HepG2 (cell line): ENCODE results near the gene SLC50A1. TPM values are rescaled to one million over a fixed set of nuclear protein-coding genes. Genes with fewer than 3 reads are reported as not detected.

Source experiments
- CREB3 ChIP-seq: sonication (generic); formaldehyde crosslinking; IDR thresholded peaks from 2 replicates; pipeline ENCODE4 v1.5.0; 2020; ENCODE audit warnings: missing genetic modification reagents
- GATAD2A ChIP-seq: IDR thresholded peaks from 2 replicates; pipeline ENCODE4 v1.6.1; 2016
- HNF4G ChIP-seq, 2 experiments: sonication (generic) in 1 of 2; formaldehyde crosslinking in 1 of 2; IDR thresholded peaks; 2 replicates each; pipeline versions ENCODE4 v1.4.0 to v1.6.1; 2011 to 2020; ENCODE audit warnings: borderline replicate concordance in 2 of 2, low read depth in 2 of 2, mild to moderate bottlenecking in 2 of 2, low read length in 1 of 2, missing genetic modification reagents in 1 of 2, moderate library complexity in 1 of 2
- HOXA5 ChIP-seq: sonication (generic); formaldehyde crosslinking; IDR thresholded peaks from 2 replicates; pipeline ENCODE4 v1.4.0; 2020; ENCODE audit warnings: missing genetic modification reagents
- NCOA1 ChIP-seq: sonication (generic); formaldehyde crosslinking; IDR thresholded peaks from 2 replicates; pipeline ENCODE4 v1.9.0; 2021; ENCODE audit warnings: missing genetic modification reagents
- NONO ChIP-seq, 2 experiments: fragments of 450-650 bp in 1 of 2; sonication (generic) in 1 of 2; formaldehyde crosslinking in 1 of 2; IDR thresholded peaks in 1 of 2; conservative IDR thresholded peaks in 1 of 2; 2 replicates each; pipeline versions ENCODE4 v1.6.1 to v1.8.0; 2017 to 2022; ENCODE audit warnings: mild to moderate bottlenecking in 1 of 2, missing genetic modification reagents in 1 of 2, moderate library complexity in 1 of 2
- PBX2 ChIP-seq: IDR thresholded peaks from 2 replicates; pipeline ENCODE4 v1.6.1; 2016; ENCODE audit warnings: control low read depth
- PCBP1 ChIP-seq: fragments of 200-400 bp; formaldehyde crosslinking; IDR thresholded peaks from 2 replicates; pipeline ENCODE4 v1.6.1; 2017; ENCODE audit warnings: mild to moderate bottlenecking, low read depth, low read length, borderline replicate concordance
- POLR2AphosphoS5 ChIP-seq: IDR thresholded peaks from 2 replicates; pipeline ENCODE4 v1.6.1; 2012; ENCODE audit warnings: low read depth, low read length
- RXRB ChIP-seq: IDR thresholded peaks from 2 replicates; pipeline ENCODE4 v1.6.1; 2016; ENCODE audit warnings: borderline replicate concordance, missing genetic modification reagents, missing compliant biosample characterization
- SALL1 ChIP-seq: sonication (generic); formaldehyde crosslinking; IDR thresholded peaks from 2 replicates; pipeline ENCODE4 v1.8.0; 2022; ENCODE audit warnings: mild to moderate bottlenecking, missing genetic modification reagents
- SIX4 ChIP-seq: sonication (generic); formaldehyde crosslinking; IDR thresholded peaks from 2 replicates; pipeline ENCODE4 v1.4.0; 2020; ENCODE audit warnings: missing genetic modification reagents
- SUZ12 ChIP-seq: fragments of 150-350 bp; IDR thresholded peaks from 2 replicates; pipeline ENCODE4 v1.6.1; 2014; ENCODE audit warnings: low read depth, low read length
- ZBTB21 ChIP-seq: sonication (generic); formaldehyde crosslinking; IDR thresholded peaks from 2 replicates; pipeline ENCODE4 v1.4.0; 2020; ENCODE audit warnings: missing genetic modification reagents
- ZNF484 ChIP-seq: sonication (generic); formaldehyde crosslinking; IDR thresholded peaks from 2 replicates; pipeline ENCODE4 v1.5.1; 2020; ENCODE audit warnings: mild to moderate bottlenecking, low read depth, missing genetic modification reagents, borderline replicate concordance
- ZNF740 ChIP-seq: sonication (generic); formaldehyde crosslinking; IDR thresholded peaks from 2 replicates; pipeline ENCODE4 v1.4.0; 2020; ENCODE audit warnings: missing genetic modification reagents
- ZNF772 ChIP-seq: sonication (generic); formaldehyde crosslinking; IDR thresholded peaks from 2 replicates; pipeline ENCODE4 v1.5.0; 2020; ENCODE audit warnings: mild to moderate bottlenecking, missing genetic modification reagents
- ZNF784 ChIP-seq: sonication (generic); formaldehyde crosslinking; IDR thresholded peaks from 2 replicates; pipeline ENCODE4 v1.5.1; 2020; ENCODE audit warnings: missing genetic modification reagents, mild to moderate bottlenecking, borderline replicate concordance
- polyA plus RNA-seq, 8 experiments: library from polyadenylated mRNA; depleted of rRNA in 3 of 8; stranded (reverse) in 7 of 8; unstranded in 1 of 8; fragments of >200 nt; fragmentation: Illumina TruSeq in 4 of 8; extraction: Trizol in 4 of 8; gene quantifications; 2 replicates each; pipeline versions ENCODE4 v1.2.1 to v1.2.3, GENCODE V29; 2011 to 2016; ENCODE audit warnings: low read depth in 4 of 8, missing spikeins in 1 of 8, mixed read lengths in 1 of 8; ENCODE audit not compliant: insufficient read depth in 1 of 8
- total RNA-seq, 5 experiments: library from RNA; depleted of rRNA; stranded (reverse); fragments of >200 nt; fragmentation: Illumina TruSeq; extraction: Trizol; gene quantifications; 2 replicates each; pipeline ENCODE4 v1.2.3, GENCODE V29; 2016; ENCODE audit warnings: low read depth in 1 of 5
- TF ChIP-seq, protein P1 (sequence below): sonication (generic); formaldehyde crosslinking; IDR thresholded peaks from 2 replicates; pipeline ENCODE4 v1.8.0; 2023; ENCODE audit warnings: mild to moderate bottlenecking, missing genetic modification reagents
- TF ChIP-seq, protein P2 (sequence below): sonication (generic); formaldehyde crosslinking; IDR thresholded peaks from 2 replicates; pipeline ENCODE4 v1.4.0; 2020; ENCODE audit warnings: mild to moderate bottlenecking, missing genetic modification reagents
- TF ChIP-seq, protein P3 (sequence below): sonication (generic); formaldehyde crosslinking; IDR thresholded peaks from 2 replicates; pipeline ENCODE4 v1.8.1; 2023; ENCODE audit warnings: mild to moderate bottlenecking, missing genetic modification reagents
- TF ChIP-seq, protein P4 (sequence below): sonication (generic); formaldehyde crosslinking; IDR thresholded peaks from 2 replicates; pipeline ENCODE4 v1.5.0; 2020; ENCODE audit warnings: missing genetic modification reagents

SLC50A1 gene
- total and polyA plus RNA-seq, 2 of the 13 experiments (the other 11 are each of a cell fraction or from before 2014, with no cell fraction given): 22.5 to 46.8 TPM

- TF ChIP-seq, protein P1, sequence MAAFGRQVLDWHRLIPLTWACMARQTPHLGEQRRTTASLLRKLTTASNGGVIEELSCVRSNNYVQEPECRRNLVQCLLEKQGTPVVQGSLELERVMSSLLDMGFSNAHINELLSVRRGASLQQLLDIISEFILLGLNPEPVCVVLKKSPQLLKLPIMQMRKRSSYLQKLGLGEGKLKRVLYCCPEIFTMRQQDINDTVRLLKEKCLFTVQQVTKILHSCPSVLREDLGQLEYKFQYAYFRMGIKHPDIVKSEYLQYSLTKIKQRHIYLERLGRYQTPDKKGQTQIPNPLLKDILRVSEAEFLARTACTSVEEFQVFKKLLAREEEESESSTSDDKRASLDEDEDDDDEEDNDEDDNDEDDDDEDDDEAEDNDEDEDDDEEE: no peak
- TF ChIP-seq SUZ12 (no peak), ZBTB21 (CRISPR knock-in tag) (no peak), SALL1 (peak; percentile 67), ZNF772 (CRISPR knock-in tag) (no peak), ZNF484 (CRISPR knock-in tag) (no peak), RXRB (CRISPR knock-in tag) (peak; percentile 84), GATAD2A (CRISPR knock-in tag) (peak; percentile 44; the same call in 1 of the 2 replicates), ZNF740 (no peak), PBX2 (CRISPR knock-in tag) (no peak), HNF4G (IDR thresholded peaks at IDR 0.05; ENCODE audit: borderline replicate concordance, low read depth, low read length) (peak; percentile 79; the same call in 1 of the 2 replicates), HNF4G (CRISPR knock-in tag; IDR thresholded peaks at IDR 0.05; ENCODE audit: borderline replicate concordance, low read depth) (peak; percentile 78; the same call in 1 of the 2 replicates), NONO (IDR thresholded peaks at IDR 0.05) (no peak), NONO (CRISPR knock-in tag; conservative IDR thresholded peaks at IDR 0.05) (no peak), PCBP1 (no peak), NCOA1 (no peak), HOXA5 (CRISPR knock-in tag) (no peak), SIX4 (no peak), POLR2AphosphoS5 (0 out of 2 replicates have a peak, but pooled peaks have one; percentile 29), ZNF784 (no peak), CREB3 (no peak)
- TF ChIP-seq, protein P2, sequence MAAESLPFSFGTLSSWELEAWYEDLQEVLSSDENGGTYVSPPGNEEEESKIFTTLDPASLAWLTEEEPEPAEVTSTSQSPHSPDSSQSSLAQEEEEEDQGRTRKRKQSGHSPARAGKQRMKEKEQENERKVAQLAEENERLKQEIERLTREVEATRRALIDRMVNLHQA (CRISPR knock-in tag): no peak
- TF ChIP-seq, protein P3, sequence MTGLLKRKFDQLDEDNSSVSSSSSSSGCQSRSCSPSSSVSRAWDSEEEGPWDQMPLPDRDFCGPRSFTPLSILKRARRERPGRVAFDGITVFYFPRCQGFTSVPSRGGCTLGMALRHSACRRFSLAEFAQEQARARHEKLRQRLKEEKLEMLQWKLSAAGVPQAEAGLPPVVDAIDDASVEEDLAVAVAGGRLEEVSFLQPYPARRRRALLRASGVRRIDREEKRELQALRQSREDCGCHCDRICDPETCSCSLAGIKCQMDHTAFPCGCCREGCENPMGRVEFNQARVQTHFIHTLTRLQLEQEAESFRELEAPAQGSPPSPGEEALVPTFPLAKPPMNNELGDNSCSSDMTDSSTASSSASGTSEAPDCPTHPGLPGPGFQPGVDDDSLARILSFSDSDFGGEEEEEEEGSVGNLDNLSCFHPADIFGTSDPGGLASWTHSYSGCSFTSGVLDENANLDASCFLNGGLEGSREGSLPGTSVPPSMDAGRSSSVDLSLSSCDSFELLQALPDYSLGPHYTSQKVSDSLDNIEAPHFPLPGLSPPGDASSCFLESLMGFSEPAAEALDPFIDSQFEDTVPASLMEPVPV (CRISPR knock-in tag): no peak
- TF ChIP-seq, protein P4, sequence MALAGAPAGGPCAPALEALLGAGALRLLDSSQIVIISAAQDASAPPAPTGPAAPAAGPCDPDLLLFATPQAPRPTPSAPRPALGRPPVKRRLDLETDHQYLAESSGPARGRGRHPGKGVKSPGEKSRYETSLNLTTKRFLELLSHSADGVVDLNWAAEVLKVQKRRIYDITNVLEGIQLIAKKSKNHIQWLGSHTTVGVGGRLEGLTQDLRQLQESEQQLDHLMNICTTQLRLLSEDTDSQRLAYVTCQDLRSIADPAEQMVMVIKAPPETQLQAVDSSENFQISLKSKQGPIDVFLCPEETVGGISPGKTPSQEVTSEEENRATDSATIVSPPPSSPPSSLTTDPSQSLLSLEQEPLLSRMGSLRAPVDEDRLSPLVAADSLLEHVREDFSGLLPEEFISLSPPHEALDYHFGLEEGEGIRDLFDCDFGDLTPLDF (CRISPR knock-in tag): no peak
Measured at GRCh38 chr1:155178441-155179111, 42.9 kb downstream of the SLC50A1 start (continued).
